Measurements from ENCODE around the gene CSH1. TPM values are rescaled to one million over a fixed set of nuclear protein-coding genes. Genes with fewer than 3 reads are reported as not detected.

Gene CSH1
- total RNA-seq, 1 donor from 2014 or later = not detected

GRCh38 chr17:63939401-63939800, 43.0 kb upstream of the CSH1 start:
- Mint-ChIP-seq H3K4me3 (no peak overlapping the region), H3K27me3 (no peaks in the 10 kb centered on the region), H3K9me3 (no peaks in the 10 kb centered on the region), H3K36me3 (ENCODE audit: low read depth) (no peaks in the 10 kb centered on the region), H3K27ac (peak overlapping the region; percentile 33), H3K4me1 (peaks cover 71% of the 10 kb centered on the region)
- no peak for DNase-seq
- intact Hi-C loops (cut with micrococcal nuclease) = no loop called here
- POLR2A ChIA-PET = interaction anchor here (0.9 to 1.0 kb wide), 2 partner anchors 11 to 20 kb away, joined by 4 to 5 read pairs; no protein-coding TSS in a partner anchor
- CTCF ChIA-PET = no interaction called here
- TF ChIP-seq, protein P1, sequence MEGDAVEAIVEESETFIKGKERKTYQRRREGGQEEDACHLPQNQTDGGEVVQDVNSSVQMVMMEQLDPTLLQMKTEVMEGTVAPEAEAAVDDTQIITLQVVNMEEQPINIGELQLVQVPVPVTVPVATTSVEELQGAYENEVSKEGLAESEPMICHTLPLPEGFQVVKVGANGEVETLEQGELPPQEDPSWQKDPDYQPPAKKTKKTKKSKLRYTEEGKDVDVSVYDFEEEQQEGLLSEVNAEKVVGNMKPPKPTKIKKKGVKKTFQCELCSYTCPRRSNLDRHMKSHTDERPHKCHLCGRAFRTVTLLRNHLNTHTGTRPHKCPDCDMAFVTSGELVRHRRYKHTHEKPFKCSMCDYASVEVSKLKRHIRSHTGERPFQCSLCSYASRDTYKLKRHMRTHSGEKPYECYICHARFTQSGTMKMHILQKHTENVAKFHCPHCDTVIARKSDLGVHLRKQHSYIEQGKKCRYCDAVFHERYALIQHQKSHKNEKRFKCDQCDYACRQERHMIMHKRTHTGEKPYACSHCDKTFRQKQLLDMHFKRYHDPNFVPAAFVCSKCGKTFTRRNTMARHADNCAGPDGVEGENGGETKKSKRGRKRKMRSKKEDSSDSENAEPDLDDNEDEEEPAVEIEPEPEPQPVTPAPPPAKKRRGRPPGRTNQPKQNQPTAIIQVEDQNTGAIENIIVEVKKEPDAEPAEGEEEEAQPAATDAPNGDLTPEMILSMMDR (IDR thresholded peaks at IDR 0.05) = no peak
- ATAC-seq (ENCODE audit: low read depth) = no peak

GRCh38 chr17:63937920-63938319, 41.5 kb upstream of the CSH1 start:
- H3K4me1 Mint-ChIP-seq = peaks cover 81% of the 10 kb centered on the region
- H3K27me3 Mint-ChIP-seq = no peaks in the 10 kb centered on the region
- TF ChIP-seq, protein P1 (IDR thresholded peaks at IDR 0.05) = no peak
- H3K27ac Mint-ChIP-seq = no peak overlapping the region
- no peak overlapping the region for H3K4me3 Mint-ChIP-seq
- ATAC-seq (ENCODE audit: low read depth) (no peak), DNase-seq (no peak)
- no peaks in the 10 kb centered on the region for H3K36me3 Mint-ChIP-seq (ENCODE audit: low read depth)
- ChIA-PET POLR2A (interaction anchor here (1.0 to 2.3 kb wide), 2 partner anchors 8 to 10 kb away, joined by 3 to 29 read pairs; no protein-coding TSS in a partner anchor), CTCF (interaction anchor here (1.5 kb wide), 1 partner anchor 18 kb away, joined by 6 read pairs; no protein-coding TSS in a partner anchor)
- H3K9me3 Mint-ChIP-seq = no peaks in the 10 kb centered on the region
- intact Hi-C loops (cut with micrococcal nuclease) = loop anchor here (1.0 kb wide), 1 partner anchor 8 kb away; no protein-coding TSS in a partner anchor

DNA sequence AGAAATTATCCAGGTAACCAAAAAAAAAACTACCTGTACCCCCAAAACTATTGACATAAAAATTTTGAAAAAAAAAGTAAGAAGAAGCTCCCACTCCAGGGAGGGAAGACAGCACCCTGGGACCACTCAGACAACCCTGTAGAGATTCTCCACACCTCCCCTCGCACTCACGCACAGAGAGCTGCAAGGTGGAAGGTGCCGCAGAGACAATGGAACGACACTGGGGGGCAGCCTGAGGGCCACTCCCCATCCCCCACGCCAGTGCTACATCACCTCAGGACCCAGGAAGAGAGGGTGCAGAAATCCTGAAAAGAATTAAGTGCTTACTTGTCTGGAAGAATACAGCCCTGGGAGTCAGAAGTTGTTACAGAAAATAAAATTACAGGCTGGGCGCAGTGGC, 40.9 kb upstream of the CSH1 start:
- Mint-ChIP-seq H3K36me3 (ENCODE audit: low read depth) (no peaks in the 10 kb centered on the region), H3K27me3 (no peaks in the 10 kb centered on the region), H3K9me3 (no peaks in the 10 kb centered on the region), H3K4me3 (no peak overlapping the region), H3K27ac (no peak overlapping the region), H3K4me1 (peaks cover 84% of the 10 kb centered on the region)
- ATAC-seq (ENCODE audit: low read depth) (no peak), DNase-seq (no peak)
- TF ChIP-seq, protein P1 (IDR thresholded peaks at IDR 0.05) = no peak
- POLR2A ChIA-PET = interaction anchor here (0.6 to 2.3 kb wide), 9 partner anchors 9 to 208 kb away, joined by 3 to 29 read pairs (median 4); partner anchors contain the start of gene ICAM2
- CTCF ChIA-PET = interaction anchor here (1.2 to 2.4 kb wide), 3 partner anchors 9 to 17 kb away, joined by 4 to 20 read pairs (median 6); no protein-coding TSS in a partner anchor
- intact Hi-C loops (cut with micrococcal nuclease) = loop anchor here (1.0 kb wide), 1 partner anchor 9 kb away; no protein-coding TSS in a partner anchor

DNA sequence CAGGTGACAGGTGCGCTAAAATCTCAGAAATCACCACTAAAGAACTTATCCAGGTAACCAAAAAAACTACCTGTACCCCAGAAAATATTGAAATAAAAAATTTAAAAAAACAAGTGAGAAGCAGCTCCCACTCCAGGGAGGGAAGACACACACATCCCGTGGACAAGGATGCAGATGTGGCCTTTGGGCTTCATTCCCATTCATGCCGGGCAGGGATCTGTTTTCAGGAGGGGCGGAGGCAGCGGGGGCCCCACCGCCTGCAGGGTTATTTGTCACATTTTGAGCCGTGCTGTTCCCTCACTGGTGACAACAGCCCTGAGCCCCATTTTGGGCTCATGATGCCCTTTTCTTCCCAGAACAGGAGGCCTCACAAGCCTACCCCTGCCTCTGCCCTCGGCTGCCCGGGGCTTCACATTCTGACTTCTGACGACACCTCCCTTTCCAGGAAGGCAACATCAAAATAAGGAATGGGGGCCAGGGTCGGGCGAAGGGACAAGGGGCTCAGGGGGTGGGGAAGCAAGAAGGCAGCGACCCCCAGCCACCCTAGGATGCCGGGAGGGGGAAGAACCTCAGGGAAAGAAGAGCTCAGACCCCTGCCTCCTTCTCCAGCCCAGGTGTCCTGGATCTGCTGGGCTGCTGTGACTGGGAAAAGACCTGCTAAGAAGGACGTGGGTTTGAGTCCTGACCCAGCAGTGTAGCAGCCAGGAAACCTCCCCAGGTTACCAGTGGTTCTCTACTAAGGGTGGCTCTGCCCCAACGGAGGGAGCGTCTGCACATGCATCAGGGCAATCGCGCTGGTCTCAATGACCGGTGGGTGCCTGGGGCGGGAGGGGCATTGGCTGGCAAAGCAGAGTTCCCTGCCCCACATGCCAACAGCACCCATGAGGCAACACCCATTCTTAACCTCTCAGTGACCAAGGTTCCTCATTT, 38.1 kb upstream of the CSH1 start:
- H3K27me3 Mint-ChIP-seq = no peaks in the 10 kb centered on the region
- peaks cover 89% of the 10 kb centered on the region for H3K4me1 Mint-ChIP-seq
- POLR2A ChIA-PET = interaction anchor here (0.9 to 19.1 kb wide), 7 partner anchors 9 to 160 kb away, joined by 3 to 837 read pairs (median 4); partner anchors contain the start of genes DDX42 and GH1
- no peak for DNase-seq
- CTCF ChIA-PET = interaction anchor here (1.2 to 8.9 kb wide), 3 partner anchors 10 to 15 kb away, joined by 4 to 146 read pairs (median 80); partner anchors contain the start of gene GH1
- intact Hi-C loops (cut with micrococcal nuclease) = no loop called here
- H3K27ac Mint-ChIP-seq = peak overlapping the region; percentile 96
- H3K9me3 Mint-ChIP-seq = no peaks in the 10 kb centered on the region
- peak overlapping the region; percentile 70 for H3K4me3 Mint-ChIP-seq
- peaks cover 26% of the 10 kb centered on the region for H3K36me3 Mint-ChIP-seq (ENCODE audit: low read depth)
- ATAC-seq (ENCODE audit: low read depth) = no peak
- TF ChIP-seq, protein P1 (IDR thresholded peaks at IDR 0.05) = no peak

Data from activated B cell treated with CpG ODN at 0.5 μM for 24 hours (primary cell).